SKM-1 (cell line): Measurements from ENCODE around the gene PDLIM4.

Source experiments
- DNase-seq: peaks from one replicate; lab custom pipeline; 2025; ENCODE audit not compliant: unreplicated experiment; lab: John Stamatoyannopoulos, UW

Gene PDLIM4

GRCh38 chr5:132281856-132282614 is 24.5 kb downstream of the PDLIM4 start:
- DNase-seq, result no peak

- no peak for DNase-seq
Measured at GRCh38 chr5:132283423-132284043, 26.0 kb downstream of the PDLIM4 start.

GRCh38 chr5:132289097-132289496 is 31.6 kb downstream of the PDLIM4 start:
- DNase-seq, result no peak

GRCh38 chr5:132291026-132291425 is 33.5 kb downstream of the PDLIM4 start:
- no peak for DNase-seq

- DNase-seq, result peak; percentile 48
Measured at GRCh38 chr5:132293066-132293991, 35.8 kb downstream of the PDLIM4 start.

- peak; percentile 83 for DNase-seq
Measured at GRCh38 chr5:132293992-132294727, 36.7 kb downstream of the PDLIM4 start, which contains the start of gene SLC22A4. Gene SLC22A4, plus strand, starts transcription at chr5:132294394. Its CDS starts 223 bp downstream, at chr5:132294617.

GRCh38 chr5:132294728-132295504 is 37.4 kb downstream of the PDLIM4 start:
- peak; percentile 94 for DNase-seq

GRCh38 chr5:132295505-132296411 is 38.3 kb downstream of the PDLIM4 start:
- no peak for DNase-seq

GRCh38 chr5:132296412-132297016 is 39.0 kb downstream of the PDLIM4 start:
- DNase-seq, result no peak

GRCh38 chr5:132297211-132297940 is 39.9 kb downstream of the PDLIM4 start:
- no peak for DNase-seq

- no peak for DNase-seq
Measured at GRCh38 chr5:132298298-132299212, 41.1 kb downstream of the PDLIM4 start.

- no peak for DNase-seq
Measured at GRCh38 chr5:132299917-132300316, 42.4 kb downstream of the PDLIM4 start.

GRCh38 chr5:132300577-132301343 is 43.3 kb downstream of the PDLIM4 start:
- DNase-seq, result no peak

GRCh38 chr5:132301344-132302271 is 44.1 kb downstream of the PDLIM4 start:
- DNase-seq, result no peak

GRCh38 chr5:132302413-132302812 is 44.9 kb downstream of the PDLIM4 start:
- DNase-seq, result no peak
